GM19397 (cell line): Measurements from ENCODE around the gene FASTKD3.

Experiments
- ATAC-seq: cut with Tn5 transposase; IDR thresholded peaks from one replicate; pipeline ENCODE4 v1.9.1; 2021; ENCODE audit warnings: mild to moderate bottlenecking, moderate library complexity; ENCODE audit not compliant: unreplicated experiment

Gene FASTKD3

DNA sequence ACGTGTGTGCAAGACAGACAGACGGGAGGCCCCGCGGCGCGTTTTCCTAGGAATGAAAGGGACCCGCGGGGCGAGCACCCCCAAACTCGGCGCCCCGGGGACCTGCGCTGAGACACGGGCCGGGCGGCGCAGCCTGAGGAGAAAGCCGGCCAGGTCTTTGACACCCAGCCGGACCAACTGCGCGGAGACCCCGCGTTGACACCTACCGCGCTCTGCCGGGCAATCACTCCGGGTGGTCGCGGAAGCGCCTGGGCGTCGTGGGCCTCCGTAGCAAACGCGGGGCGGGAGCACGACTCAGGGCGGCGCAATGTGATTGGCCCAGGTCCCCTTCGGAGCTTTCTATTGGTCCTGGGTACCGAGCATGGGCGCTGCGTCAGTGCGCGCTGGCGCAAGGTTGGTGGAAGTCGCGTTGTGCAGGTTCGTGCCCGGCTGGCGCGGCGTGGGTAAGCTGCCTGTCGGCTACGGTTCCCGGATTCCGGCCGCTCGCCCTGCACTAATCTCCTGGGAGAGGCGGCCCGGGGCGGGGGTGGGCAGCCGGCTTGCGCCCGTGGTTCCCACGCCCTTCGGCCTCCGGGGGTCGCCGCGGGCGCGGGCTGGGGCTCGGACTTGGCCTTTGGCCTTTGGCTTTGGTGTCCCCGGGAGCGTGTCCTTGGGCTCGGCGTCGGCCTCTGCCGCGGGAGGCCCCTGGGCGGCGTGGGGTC lies at the start of gene FASTKD3, which contains the start of gene MTRR:
Gene FASTKD3 (minus strand): TSS at position 259 of the 701 bp plus-strand sequence. CDS start 948 bp downstream, outside the sequence.
Gene MTRR (plus strand): TSS at position 376 of the 701 bp plus-strand sequence. CDS start 1,647 bp downstream, outside the sequence.
- peak; percentile 99 for ATAC-seq

- ATAC-seq: no peak
These were observed 48.6 kb upstream of the FASTKD3 start for GRCh38 chr5:7917130-7918123.

- no peak for ATAC-seq
These were observed 47.5 kb upstream of the FASTKD3 start for GRCh38 chr5:7916171-7916804.

DNA sequence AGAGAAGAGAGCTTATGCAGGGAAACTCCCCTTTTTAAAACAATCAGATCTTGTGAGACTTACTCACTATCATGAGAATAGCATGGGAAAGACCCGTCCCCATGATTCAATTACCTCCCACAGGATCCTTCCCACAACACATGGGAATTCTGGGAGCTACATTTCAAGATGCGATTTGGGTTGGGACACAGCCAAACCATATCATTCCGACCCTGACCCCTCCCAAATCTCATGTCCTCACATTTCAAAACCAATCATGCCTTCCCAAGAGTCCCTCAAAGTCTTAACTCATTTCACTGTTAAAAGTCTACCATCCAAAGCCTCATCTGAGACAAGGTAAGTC lies 42.6 kb upstream of the FASTKD3 start:
- ATAC-seq: peak; percentile 39

- ATAC-seq: peak; percentile 61
These were observed 42.1 kb upstream of the FASTKD3 start for GRCh38 chr5:7910738-7911428.

- ATAC-seq: no peak
These were observed 39.5 kb upstream of the FASTKD3 start for GRCh38 chr5:7908317-7908716.

GRCh38 chr5:7907612-7908011 lies 38.8 kb upstream of the FASTKD3 start:
- ATAC-seq: no peak

DNA sequence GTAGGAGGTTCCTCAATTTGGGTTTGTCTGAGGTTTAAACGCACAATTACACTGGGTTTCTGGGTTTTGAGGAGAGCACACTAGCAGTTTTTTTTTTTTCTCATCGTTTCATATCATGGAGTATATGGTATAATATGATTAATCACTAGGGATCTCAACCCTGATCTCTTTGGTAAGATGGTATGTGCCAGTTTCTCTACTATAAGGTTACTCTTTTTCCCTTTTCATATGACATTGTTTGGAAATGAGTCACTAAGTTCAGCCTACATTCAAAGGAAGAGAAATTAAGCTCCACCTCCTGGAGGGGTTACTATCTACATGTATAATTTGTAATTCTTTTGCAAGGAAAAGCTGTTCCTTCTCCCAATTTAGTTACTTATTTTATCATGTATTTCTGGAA lies 35.3 kb upstream of the FASTKD3 start:
- ATAC-seq: no peak

DNA sequence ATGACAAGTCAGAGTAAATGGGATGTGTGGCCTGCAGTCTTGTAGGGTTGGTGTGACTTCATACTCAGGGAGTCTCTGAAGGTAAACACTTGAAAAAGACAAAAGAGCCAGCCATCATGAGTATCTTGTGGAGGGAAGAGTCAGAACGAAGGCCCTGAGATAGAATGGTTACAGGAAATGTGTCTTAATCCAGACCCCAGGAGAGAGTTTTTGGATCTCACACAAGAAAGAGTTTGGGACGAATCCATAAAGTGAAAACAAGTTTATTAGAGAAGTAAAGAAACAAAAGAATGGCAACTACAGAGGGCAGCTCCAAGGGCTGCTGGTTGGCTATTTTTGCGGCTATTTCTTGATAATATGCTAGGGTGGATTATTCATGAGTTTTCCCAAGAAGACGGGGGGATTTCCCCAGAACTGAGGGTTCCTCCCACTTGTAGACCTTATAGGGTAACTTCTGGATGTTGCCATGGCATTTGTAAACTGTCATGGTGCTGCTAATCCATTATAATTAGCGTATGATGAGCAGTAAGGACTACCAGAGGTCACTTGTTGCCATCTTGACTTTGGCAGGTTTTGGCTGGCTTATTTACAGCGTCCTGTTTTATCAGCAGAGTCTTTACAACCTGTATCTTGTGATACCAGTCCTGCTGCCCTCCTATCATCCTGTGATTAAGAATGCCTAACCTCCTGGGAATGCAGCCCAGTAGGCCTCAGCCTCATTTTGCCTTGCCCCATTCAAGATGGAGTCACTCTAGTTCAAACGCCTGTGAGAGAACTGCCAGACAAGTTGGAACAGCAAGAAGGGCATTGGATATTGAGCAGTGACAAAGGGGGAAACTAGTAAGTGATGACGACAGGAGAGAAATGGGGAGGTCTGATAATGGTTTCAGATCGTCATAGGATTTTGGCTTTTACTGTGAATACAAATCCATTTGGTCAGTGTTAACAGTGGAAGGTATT lies 34.1 kb upstream of the FASTKD3 start:
- ATAC-seq: no peak

DNA sequence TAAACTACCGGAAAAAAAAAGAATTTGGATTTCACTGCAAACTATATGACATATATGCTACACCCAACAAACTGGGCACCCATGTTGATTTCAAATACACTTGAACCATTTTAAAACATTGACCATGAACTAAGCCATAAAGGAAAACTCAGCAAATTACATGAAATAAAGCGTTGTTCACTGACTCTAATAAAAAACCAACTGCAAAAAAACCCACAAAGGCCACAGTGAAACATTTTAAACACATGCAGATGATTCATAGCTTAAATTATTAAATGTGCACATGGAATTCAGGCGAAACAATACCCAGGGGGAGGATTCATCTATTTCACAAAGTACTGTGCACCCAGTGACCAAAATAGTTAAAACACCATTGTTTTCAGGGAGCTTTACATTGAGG lies 33.4 kb upstream of the FASTKD3 start:
- ATAC-seq: no peak

DNA sequence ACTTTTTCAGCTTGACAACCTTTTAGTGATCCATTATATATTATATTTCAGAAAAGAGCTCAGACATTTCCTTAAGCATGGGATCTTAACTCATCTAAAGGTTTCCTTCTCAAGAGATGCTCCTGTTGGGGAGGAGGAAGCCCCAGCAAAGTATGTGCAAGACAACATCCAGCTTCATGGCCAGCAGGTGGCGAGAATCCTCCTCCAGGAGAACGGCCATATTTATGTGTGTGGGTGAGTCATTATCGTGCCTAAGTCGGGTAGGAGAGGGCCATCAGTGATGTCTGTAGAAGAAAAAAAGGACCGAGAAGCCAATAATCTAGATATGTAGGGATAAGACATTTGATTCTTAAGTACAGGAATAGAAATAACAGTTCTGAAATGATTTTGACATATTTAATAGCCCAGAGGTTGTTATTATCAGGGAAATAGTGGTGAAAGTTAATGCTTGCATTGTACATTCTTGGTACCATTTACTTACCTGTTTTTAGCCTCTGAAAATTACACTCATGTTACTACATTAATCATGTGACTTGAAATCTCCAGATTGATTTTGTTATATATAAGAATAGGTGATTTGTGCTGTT lies 28.3 kb upstream of the FASTKD3 start:
- ATAC-seq: peak; percentile 49

DNA sequence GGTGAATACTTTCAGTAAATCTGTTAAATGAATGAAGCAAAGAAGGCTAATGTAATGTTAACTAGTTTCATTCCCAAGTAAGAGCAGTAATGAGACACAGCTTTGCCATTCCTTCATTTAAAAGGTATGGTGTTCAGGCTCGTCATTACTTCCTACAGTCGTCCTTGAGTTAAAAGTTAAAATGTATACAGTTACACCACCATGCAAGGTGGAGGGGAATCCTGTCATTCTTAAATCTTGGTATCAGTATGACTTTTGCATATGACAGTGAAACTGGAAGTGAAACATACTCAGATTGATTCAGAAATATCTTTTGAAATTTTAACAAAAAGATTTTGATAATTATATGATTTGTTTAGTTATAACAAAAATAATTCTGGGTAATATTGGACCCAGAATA lies 26.0 kb upstream of the FASTKD3 start:
- ATAC-seq: peak; percentile 88

DNA sequence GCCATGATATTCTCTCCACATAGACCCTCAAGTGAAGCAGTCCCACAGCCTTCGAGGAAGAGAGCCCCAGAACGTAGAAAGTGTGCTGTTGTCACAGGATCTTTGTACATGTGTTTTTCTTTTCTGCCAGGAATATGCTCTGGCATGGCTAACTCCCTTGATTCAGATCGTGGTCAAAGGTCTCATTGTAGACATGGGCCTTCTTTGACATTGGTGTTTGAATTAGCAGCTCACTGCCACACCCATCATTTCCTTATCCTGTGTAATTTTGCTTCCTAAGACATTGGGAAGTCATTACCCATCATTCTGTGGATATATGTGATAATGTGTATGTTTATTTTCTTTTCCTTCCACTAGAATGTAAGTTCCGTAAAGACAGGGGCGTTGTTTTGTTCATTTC lies 25.6 kb upstream of the FASTKD3 start:
- peak; percentile 16 for ATAC-seq

DNA sequence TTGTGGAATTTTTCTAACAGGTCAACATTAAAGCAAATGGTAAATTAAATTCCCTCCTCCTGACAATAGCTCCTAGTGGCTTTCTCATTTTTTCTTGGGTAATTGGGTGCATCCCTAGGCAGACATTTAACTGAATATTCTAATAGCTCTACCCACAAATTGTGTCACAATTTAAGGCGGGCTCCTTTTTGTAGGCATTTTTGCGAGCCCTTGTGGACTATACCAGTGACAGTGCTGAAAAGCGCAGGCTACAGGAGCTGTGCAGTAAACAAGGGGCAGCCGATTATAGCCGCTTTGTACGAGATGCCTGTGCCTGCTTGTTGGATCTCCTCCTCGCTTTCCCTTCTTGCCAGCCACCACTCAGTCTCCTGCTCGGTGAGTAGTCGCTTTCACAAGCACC lies 20.1 kb upstream of the FASTKD3 start:
- no peak for ATAC-seq

DNA sequence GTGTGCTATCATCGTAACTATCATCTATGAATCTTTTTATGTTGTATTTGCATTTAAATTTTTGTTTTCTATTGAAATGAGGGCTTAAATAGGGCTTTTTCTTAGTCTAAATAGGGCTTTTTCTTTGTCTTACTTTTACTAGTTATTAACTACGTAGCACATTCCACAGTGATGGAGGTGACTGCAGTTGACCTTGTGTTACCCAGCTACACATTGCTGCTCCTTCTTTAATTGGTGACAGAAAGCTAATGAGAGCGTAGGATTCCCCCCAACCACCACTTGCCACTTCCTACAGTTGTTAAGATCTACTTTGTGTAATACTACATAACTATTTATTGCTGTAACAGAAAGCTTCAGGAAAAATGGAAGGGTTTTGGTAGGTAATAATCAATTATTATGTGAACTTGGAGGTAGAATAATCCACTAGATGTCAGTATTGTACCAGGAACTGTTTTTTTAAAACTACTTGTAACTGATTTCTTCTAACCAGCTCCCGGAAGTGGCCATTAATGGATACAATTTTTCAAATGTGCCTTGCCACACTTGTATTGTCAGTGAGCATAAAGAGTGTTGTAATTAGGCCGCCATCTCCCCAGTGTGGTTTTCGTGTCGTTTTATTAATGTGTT lies 18.1 kb upstream of the FASTKD3 start:
- ATAC-seq: no peak

- no peak for ATAC-seq
These were observed 15.8 kb upstream of the FASTKD3 start for GRCh38 chr5:7884491-7885267.

DNA sequence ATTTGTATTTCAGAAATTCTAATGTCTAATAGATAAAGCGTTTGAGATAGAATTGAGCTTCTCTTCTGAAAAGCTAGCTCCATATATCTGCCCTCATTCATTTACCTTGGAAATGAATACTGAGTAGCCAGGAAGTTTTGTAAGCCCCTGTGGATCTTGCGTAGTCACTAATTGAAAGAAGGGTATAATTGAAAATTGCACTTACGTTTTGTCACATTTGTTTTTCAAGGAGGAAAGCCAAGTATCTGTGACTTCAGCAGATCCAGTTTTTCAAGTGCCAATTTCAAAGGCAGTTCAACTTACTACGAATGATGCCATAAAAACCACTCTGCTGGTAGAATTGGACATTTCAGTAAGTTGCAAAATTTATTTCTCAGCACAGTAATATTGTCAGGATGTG lies 14.1 kb upstream of the FASTKD3 start:
- ATAC-seq: no peak

- no peak for ATAC-seq
These were observed 13.0 kb upstream of the FASTKD3 start for GRCh38 chr5:7881816-7882215.
